GM19099 (cell line): ENCODE measurements around the gene TADA1.
A peak's percentile ranks its signal among the peaks of the same experiment; 100 is the strongest.

ENCODE experiments used
- POLR2A ChIP-seq: IDR thresholded peaks from 3 replicates; pipeline ENCODE4 v1.6.1; 2011; ENCODE audit warnings: low read depth; ENCODE audit not compliant: insufficient read length; ENCODE audit errors: extremely low read depth

Gene TADA1

GRCh38 chr1:166875734-166876539 lies at the start of gene TADA1:
TSS of gene TADA1 (minus strand) at chr1:166876264. CDS start at chr1:166876233, 31 bp downstream.
- TF ChIP-seq POLR2A = peak; percentile 38

DNA sequence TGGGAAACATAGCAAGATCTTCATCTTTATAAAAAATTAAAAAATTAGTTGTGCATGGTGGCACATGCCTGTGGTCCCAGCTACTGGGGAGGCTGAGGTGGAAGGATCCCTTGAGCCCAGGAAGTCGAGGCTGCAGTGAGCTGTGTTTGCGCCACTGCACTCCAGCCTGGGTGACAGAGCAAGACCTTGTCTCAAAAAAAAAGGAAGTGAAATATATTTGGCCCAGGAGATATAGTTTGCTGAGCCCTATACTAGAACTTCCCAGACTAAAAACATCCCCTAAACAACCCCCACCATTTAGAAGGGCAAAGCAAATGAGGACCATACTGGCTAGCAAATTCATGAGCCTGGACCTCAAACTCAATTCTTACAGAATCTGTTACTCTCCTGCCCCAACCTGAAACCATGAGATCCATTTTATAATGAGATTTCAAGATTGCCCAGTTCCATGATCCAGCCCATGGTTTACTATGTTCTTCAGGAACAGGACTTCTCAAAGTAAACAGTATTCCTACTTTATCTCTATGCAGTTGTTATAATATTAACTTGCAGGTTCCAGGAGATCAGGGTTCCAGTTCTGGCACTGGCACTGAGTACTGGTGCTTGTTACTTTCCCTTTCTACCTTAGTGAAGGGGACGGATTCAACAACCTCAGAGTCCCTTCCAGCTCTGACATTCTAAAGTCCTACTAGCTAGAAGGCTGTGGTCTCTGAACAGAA lies 48.9 kb upstream of the TADA1 start:
- no peak for TF ChIP-seq POLR2A

DNA sequence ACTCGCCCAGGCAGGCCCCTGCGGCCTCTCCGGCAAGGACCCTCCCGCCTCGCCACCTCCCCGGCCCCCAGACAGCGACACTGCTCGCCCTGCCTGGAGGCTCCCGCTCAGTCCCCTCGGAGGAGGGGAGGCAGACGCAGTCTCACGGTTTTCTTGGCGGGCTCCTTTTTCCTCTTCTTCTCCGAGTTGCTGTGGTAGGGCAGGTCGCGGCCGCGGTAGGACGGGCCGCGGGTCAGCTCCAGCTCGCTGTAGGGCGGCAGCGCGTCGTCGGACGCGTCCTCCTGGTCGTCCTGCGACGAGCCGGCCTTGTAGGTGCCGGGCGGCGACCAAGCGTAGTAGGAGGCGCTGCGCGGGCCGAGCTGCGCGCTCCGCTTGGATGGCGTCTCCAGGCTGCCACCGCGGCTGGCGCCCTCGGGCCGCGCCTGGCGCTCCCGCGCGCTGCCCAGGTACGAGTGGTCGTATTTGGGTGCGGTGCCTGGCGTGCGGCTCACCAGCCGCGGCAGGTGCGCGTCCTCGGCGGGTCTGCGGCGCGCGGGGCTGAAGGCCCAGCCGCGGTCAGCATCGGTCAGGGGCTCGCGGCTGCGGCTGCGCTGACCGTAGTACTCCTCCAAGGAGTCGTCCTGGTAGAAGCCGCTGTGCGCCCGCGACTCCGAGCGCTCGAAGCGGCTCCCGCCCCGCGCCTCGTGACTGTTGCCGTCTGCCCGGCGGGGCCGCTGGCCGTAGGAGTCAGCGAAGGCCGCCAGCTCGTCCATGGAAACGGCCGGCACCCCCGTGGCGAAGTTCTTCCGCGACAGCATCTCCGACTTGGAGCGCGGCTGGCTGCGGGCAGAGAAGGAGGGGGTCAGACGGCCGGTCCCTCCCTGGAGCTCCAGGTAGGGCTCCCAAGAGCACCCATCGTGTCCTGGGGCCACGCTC lies 44.8 kb upstream of the TADA1 start:
- no peak for TF ChIP-seq POLR2A

- no peak for TF ChIP-seq POLR2A
Measured at GRCh38 chr1:166918956-166919316, 42.9 kb upstream of the TADA1 start.

GRCh38 chr1:166918088-166918955 lies 42.3 kb upstream of the TADA1 start:
- TF ChIP-seq POLR2A = no peak

DNA sequence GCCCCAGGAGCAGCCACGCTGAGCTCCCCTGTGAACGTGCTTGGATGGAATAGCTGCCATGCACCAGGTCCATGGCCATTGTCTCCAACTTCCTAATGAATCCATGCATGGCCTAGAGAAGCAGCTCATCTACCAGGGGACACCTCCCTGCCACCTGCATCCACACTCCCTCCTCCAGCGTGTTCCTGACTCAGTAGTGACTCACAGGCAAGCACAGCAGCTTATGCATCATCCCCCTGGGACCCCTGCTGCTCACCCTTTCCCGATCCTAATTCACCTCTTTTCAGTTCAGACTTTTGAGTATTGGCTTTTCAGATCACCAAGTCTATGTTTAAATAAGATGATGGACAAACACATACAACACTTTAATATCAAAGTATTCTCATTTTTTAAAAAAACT lies 39.9 kb upstream of the TADA1 start:
- no peak for TF ChIP-seq POLR2A

DNA sequence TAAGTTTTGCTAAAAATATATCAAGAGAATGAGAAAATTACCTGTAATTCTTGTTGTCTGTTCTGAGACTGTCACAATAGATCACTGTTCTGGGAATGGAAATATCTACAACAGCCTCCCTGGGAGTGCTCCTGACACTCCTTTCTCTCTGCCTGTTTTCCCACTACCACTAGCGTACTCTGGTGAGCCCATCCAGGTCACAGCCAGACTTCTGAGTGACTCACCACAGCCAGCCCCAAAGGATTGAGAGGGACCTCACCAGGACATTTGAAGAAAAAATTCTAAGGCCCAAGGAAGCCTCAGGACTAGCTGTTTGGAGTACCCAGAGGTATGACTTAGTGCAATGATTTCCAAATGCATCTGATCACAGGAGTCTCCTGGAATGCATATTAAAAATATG lies 39.0 kb upstream of the TADA1 start:
- no peak for TF ChIP-seq POLR2A

- no peak for TF ChIP-seq POLR2A
Measured at GRCh38 chr1:166914111-166914510, 38.0 kb upstream of the TADA1 start.

GRCh38 chr1:166911624-166912023 lies 35.6 kb upstream of the TADA1 start:
- TF ChIP-seq POLR2A = no peak

DNA sequence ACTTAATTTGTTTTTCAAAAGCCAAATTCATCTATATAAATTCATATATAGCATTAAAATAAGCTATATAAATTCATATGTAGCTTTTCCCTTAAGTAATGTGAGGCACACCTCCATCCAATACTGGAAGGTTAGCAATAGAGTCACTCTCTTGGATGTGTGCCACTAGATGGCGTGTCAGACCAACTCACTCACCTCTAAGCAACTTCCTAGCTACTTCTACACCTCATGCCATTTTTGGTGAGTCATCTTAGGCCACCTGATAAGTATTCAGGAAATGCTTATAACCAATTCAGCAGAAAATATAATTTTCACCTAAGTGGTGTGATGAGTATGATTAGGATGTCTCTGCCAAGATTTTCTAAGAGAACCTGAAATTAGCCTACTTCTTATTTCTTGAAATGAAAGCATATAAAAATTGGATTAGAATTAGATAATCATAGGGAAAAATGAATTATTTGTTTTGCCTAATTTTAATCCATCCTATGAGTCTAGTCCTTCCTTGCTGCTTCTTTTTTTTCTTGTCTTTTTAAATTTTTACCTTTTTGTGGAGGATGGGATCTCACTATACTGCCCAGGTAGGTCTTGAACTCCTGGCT lies 34.4 kb upstream of the TADA1 start:
- no peak for TF ChIP-seq POLR2A

- TF ChIP-seq POLR2A = no peak
Measured at GRCh38 chr1:166908942-166909341, 32.9 kb upstream of the TADA1 start.

- TF ChIP-seq POLR2A = no peak
Measured at GRCh38 chr1:166907763-166908162, 31.7 kb upstream of the TADA1 start.

GRCh38 chr1:166907051-166907450 lies 31.0 kb upstream of the TADA1 start:
- no peak for TF ChIP-seq POLR2A

DNA sequence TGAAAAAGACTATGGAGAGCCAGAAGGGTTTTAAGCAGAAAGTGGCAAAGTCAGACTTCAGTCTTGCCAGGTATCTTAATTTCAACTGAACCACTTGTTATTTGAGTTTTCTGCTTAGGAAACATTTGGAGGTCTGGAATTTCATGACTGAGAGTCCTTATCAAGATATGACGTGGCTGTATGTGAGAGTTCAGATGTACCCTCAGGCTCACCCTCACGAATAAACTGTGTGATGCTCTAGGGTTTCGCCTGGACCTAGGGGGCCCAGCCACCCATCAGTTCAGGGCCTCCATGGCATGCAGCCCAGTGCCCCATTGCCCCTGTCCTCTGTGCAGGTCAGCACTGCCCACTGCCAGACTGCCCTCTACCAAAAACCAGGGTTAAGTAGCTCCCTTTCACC lies 30.6 kb upstream of the TADA1 start:
- TF ChIP-seq POLR2A = no peak
